Trophoblast cell (in vitro differentiated cells and primary cell): ENCODE measurements around the gene SPAG16.

ENCODE experiments used
- DNase-seq, 2 donors: peaks; one replicate each; pipeline ENCODE4 v3.0.0-alpha.2; 2016
- H2AFZ ChIP-seq: 2 replicates; pipeline ENCODE4 v1.6.1; 2013; ENCODE audit warnings: low read length, moderate library complexity, mild to moderate bottlenecking; ENCODE audit not compliant: insufficient read depth, poor library complexity
- H2AK5ac ChIP-seq: 2 replicates; pipeline ENCODE4 v1.6.1; 2013; ENCODE audit warnings: mild to moderate bottlenecking, low read length
- H2BK120ac ChIP-seq: 2 replicates; pipeline ENCODE4 v1.6.1; 2013; ENCODE audit warnings: low read length, mild to moderate bottlenecking, moderate library complexity; ENCODE audit not compliant: insufficient read depth, poor library complexity
- H2BK12ac ChIP-seq: 2 replicates; pipeline ENCODE4 v1.6.1; 2013; ENCODE audit warnings: mild to moderate bottlenecking, low read length, moderate library complexity
- H2BK5ac ChIP-seq: 2 replicates; pipeline ENCODE4 v1.6.1; 2013; ENCODE audit warnings: low read length, low read depth, moderate library complexity, mild to moderate bottlenecking; ENCODE audit not compliant: poor library complexity
- H3K14ac ChIP-seq: 2 replicates; pipeline ENCODE4 v1.6.1; 2013; ENCODE audit warnings: mild to moderate bottlenecking, low read length
- H3K18ac ChIP-seq: 2 replicates; pipeline ENCODE4 v1.6.1; 2013; ENCODE audit warnings: mild to moderate bottlenecking, low read length
- H3K23ac ChIP-seq: 2 replicates; pipeline ENCODE4 v1.6.1; 2013; ENCODE audit warnings: low read length
- H3K27ac ChIP-seq: 2 replicates; pipeline ENCODE4 v1.5.1; 2013; ENCODE audit warnings: low read depth, mild to moderate bottlenecking, inconsistent platforms, low read length, moderate library complexity
- H3K27me3 ChIP-seq: 2 replicates; pipeline ENCODE4 v1.6.1; 2013; ENCODE audit warnings: inconsistent platforms, mild to moderate bottlenecking, low read length, moderate library complexity; ENCODE audit not compliant: insufficient read depth
- H3K36me3 ChIP-seq, 2 experiments: 1 replicate in 1 of 2; 2 replicates in 1 of 2; pipeline ENCODE4 v1.6.1; 2013; ENCODE audit warnings: low read length in 2 of 2, mild to moderate bottlenecking in 2 of 2, moderate library complexity in 1 of 2; ENCODE audit not compliant: insufficient read depth in 2 of 2, control insufficient read depth in 1 of 2
- H3K4ac ChIP-seq: 2 replicates; pipeline ENCODE4 v1.6.1; 2013; ENCODE audit warnings: low read depth, mild to moderate bottlenecking, low read length, moderate library complexity
- H3K4me1 ChIP-seq, 2 experiments: 1 replicate in 1 of 2; 2 replicates in 1 of 2; pipeline ENCODE4 v1.6.1; 2013; ENCODE audit warnings: low read length in 2 of 2, mild to moderate bottlenecking in 2 of 2, moderate library complexity in 1 of 2; ENCODE audit not compliant: insufficient read depth in 2 of 2, control insufficient read depth in 1 of 2
- H3K4me2 ChIP-seq: 2 replicates; pipeline ENCODE4 v1.6.1; 2013; ENCODE audit warnings: inconsistent platforms, mild to moderate bottlenecking, low read length, moderate library complexity
- H3K4me3 ChIP-seq: 2 replicates; pipeline ENCODE4 v1.5.1; 2013; ENCODE audit warnings: mild to moderate bottlenecking, low read depth, low read length, inconsistent platforms
- H3K79me1 ChIP-seq: one replicate; pipeline ENCODE4 v1.6.1; 2013; ENCODE audit warnings: low read length
- H3K79me2 ChIP-seq: 2 replicates; pipeline ENCODE4 v1.6.1; 2013; ENCODE audit warnings: low read length, mild to moderate bottlenecking; ENCODE audit not compliant: control insufficient read depth, insufficient read depth, poor library complexity
- H3K9ac ChIP-seq: 2 replicates; pipeline ENCODE4 v1.6.1; 2013; ENCODE audit warnings: mild to moderate bottlenecking, low read length
- H3K9me3 ChIP-seq: 2 replicates; pipeline ENCODE4 v1.6.1; 2013; ENCODE audit warnings: low read depth, mild to moderate bottlenecking, control low read depth, inconsistent platforms, low read length; ENCODE audit not compliant: insufficient read depth
- H4K12ac ChIP-seq: 2 replicates; pipeline ENCODE4 v1.6.1; 2013; ENCODE audit warnings: low read depth, mild to moderate bottlenecking, low read length, moderate library complexity
- H4K8ac ChIP-seq: 2 replicates; pipeline ENCODE4 v1.6.1; 2013; ENCODE audit warnings: low read depth, mild to moderate bottlenecking, low read length, moderate library complexity
- H4K91ac ChIP-seq: one replicate; pipeline ENCODE4 v1.6.1; 2013; ENCODE audit warnings: low read depth, mild to moderate bottlenecking, low read length, moderate library complexity
- WGBS: extraction: QIAGEN DNeasy Blood & Tissue Kit; methylation state at CpG from one replicate; pipeline ENCODE4 v1.1.7; 2013; ENCODE audit warnings: missing lambda C conversion rate; ENCODE audit not compliant: insufficient read length, insufficient coverage; ENCODE audit errors: extremely low coverage; 5-methylcytosine and 5-hydroxymethylcytosine counted together

Gene SPAG16

DNA sequence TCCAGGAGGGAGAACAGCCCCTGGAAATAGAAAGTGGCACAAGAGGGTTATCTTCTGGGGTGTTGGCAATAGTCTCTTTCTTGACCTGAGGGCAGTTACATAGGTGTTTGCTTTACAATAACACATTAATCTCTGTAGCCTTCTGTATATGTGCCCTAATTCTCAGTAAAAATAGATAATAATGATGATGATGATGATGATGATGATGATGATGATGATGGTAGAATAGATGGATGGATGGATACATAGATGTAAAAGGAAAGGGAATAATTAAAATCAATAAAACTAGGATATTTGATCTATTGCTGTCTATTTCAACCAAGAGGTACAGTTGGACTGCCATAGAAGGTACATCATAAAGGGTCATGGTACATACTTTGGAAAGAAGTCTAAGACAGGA, 948.9 kb downstream of the SPAG16 start:
- no peak for DNase-seq
- Histone ChIP-seq H4K91ac (no peak overlapping the region), H3K9me3 (no peaks in the 10 kb centered on the region), H3K79me2 (no peaks in the 10 kb centered on the region), H2AFZ (no peak overlapping the region), H3K4ac (no peak overlapping the region), H3K18ac (no peak overlapping the region), H3K79me1 (no peaks in the 10 kb centered on the region), H3K9ac (no peak overlapping the region), H4K8ac (no peak overlapping the region), H4K12ac (no peak overlapping the region), H2AK5ac (no peak overlapping the region), H3K4me3 (no peak overlapping the region), H3K4me2 (no peak overlapping the region), H3K27ac (no peak overlapping the region), H3K36me3 (no peaks in the 10 kb centered on the region), H2BK5ac (no peak overlapping the region), H2BK120ac (no peak overlapping the region), H2BK12ac (no peak overlapping the region), H3K4me1 (no peaks in the 10 kb centered on the region), H3K23ac (no peak overlapping the region), H3K27me3 (no peaks in the 10 kb centered on the region), H3K14ac (no peak overlapping the region)

DNA sequence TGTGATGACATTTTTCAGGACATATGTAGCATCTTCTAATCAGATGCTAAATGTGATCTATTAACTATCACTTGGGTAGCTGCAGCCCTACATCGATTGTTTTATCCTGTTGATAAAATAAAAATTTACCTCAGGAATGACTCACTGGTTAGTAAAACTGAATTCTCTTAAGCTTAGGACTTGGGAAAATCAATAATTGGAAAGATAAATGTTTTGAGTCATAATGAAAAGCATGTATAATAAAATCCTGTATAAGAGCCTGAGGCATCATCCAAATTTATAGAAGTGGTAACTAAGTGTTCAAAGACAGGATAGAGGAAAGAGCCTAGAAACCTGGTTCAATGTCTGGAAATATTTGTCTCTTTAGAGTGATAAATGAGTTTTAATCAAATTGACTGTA, 958.5 kb downstream of the SPAG16 start:
- H3K4me1 ChIP-seq, result no peaks in the 10 kb centered on the region
- no peaks in the 10 kb centered on the region for H3K9me3 ChIP-seq
- whole genome bisulfite sequencing, result no CpG with 5 or more reads among the region's 1 CpG

DNA sequence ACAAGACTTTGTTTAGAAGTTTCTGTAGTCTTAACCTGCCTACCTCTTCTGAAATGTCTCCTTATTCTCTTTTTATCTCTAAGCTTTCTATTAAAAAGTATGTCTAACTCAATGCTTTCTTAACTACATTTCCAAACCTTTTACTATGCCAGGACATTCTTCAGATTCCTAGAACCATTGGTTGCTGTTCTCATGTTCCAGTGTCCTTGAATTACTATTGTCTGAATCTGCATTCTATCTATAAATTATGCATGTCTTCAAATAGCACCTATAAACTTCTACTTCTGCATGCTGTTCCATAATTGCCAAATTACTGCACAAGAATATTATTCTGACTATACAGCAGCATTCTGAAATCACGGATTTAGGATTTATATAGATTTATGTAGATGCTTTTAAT, 960.6 kb downstream of the SPAG16 start:
- H3K36me3 ChIP-seq, result no peaks in the 10 kb centered on the region
- no peak overlapping the region for H3K4me3 ChIP-seq
- no peak for DNase-seq
- no peak overlapping the region for H3K4me2 ChIP-seq
- H3K27me3 ChIP-seq, result no peaks in the 10 kb centered on the region
- no peaks in the 10 kb centered on the region for H3K9me3 ChIP-seq
- H3K18ac ChIP-seq, result no peak overlapping the region
- H2AFZ ChIP-seq, result no peak overlapping the region
- no peak overlapping the region for H2BK12ac ChIP-seq
- H2AK5ac ChIP-seq, result no peak overlapping the region
- no peak overlapping the region for H3K27ac ChIP-seq
- H4K91ac ChIP-seq, result no peak overlapping the region
- no peak overlapping the region for H4K12ac ChIP-seq
- no peak overlapping the region for H2BK120ac ChIP-seq
- no peak overlapping the region for H2BK5ac ChIP-seq
- no peaks in the 10 kb centered on the region for H3K79me1 ChIP-seq
- no peak overlapping the region for H3K14ac ChIP-seq
- no peaks in the 10 kb centered on the region for H3K4me1 ChIP-seq
- WGBS, result no CpG with 5 or more reads among the region's 1 CpG
- H3K9ac ChIP-seq, result no peak overlapping the region
- H3K23ac ChIP-seq, result no peak overlapping the region
- no peak overlapping the region for H4K8ac ChIP-seq
- no peaks in the 10 kb centered on the region for H3K79me2 ChIP-seq
- no peak overlapping the region for H3K4ac ChIP-seq

More for the DNA sequence above, 958.5 kb downstream of the SPAG16 start:
- H3K79me2 ChIP-seq, result no peaks in the 10 kb centered on the region
- no peaks in the 10 kb centered on the region for H3K27me3 ChIP-seq
- H3K18ac ChIP-seq, result no peak overlapping the region
- no peak overlapping the region for H3K14ac ChIP-seq
- H3K4ac ChIP-seq, result no peak overlapping the region
- H3K23ac ChIP-seq, result no peak overlapping the region
- no peak overlapping the region for H2BK5ac ChIP-seq
- no peak overlapping the region for H2AK5ac ChIP-seq
- no peak overlapping the region for H4K91ac ChIP-seq
- no peaks in the 10 kb centered on the region for H3K79me1 ChIP-seq
- no peak overlapping the region for H2BK12ac ChIP-seq
- no peak overlapping the region for H3K4me3 ChIP-seq
- no peak overlapping the region for H2AFZ ChIP-seq
- H4K8ac ChIP-seq, result no peak overlapping the region
- H3K4me2 ChIP-seq, result no peak overlapping the region
- no peaks in the 10 kb centered on the region for H3K36me3 ChIP-seq
- H3K9ac ChIP-seq, result no peak overlapping the region
- no peak for DNase-seq
- no peak overlapping the region for H4K12ac ChIP-seq
- no peak overlapping the region for H2BK120ac ChIP-seq
- no peak overlapping the region for H3K27ac ChIP-seq

DNA sequence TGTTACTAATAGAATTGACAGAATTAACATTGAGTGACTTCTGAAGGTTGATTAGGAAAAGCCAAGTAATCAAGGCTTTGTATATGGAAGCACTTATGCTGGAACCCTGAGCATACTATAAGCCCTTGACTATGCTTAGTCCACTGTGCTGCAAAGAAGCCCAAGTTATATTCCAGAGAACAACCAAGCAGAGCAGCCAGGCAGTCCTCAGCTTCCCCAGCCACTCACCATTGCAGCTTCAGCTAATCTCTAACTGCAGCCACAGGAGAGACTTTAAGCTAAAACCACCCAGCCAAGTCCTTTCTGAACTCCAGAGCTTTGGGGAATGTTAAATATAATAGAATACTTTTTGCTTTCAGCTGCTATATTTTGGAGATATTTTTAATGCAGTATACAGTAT, 962.2 kb downstream of the SPAG16 start:
- Histone ChIP-seq H2BK12ac (no peak overlapping the region), H2AK5ac (no peak overlapping the region), H3K9ac (no peak overlapping the region), H3K27ac (no peak overlapping the region), H3K36me3 (no peaks in the 10 kb centered on the region), H3K18ac (no peak overlapping the region), H4K12ac (no peak overlapping the region), H3K79me2 (no peaks in the 10 kb centered on the region), H3K79me1 (no peaks in the 10 kb centered on the region), H4K91ac (no peak overlapping the region), H3K4me1 (no peaks in the 10 kb centered on the region), H2AFZ (no peak overlapping the region), H3K14ac (no peak overlapping the region), H2BK5ac (no peak overlapping the region), H3K23ac (no peak overlapping the region), H3K9me3 (no peaks in the 10 kb centered on the region), H3K27me3 (no peaks in the 10 kb centered on the region), H3K4me3 (no peak overlapping the region), H2BK120ac (no peak overlapping the region), H4K8ac (no peak overlapping the region), H3K4ac (no peak overlapping the region), H3K4me2 (no peak overlapping the region)
- no peak for DNase-seq

DNA sequence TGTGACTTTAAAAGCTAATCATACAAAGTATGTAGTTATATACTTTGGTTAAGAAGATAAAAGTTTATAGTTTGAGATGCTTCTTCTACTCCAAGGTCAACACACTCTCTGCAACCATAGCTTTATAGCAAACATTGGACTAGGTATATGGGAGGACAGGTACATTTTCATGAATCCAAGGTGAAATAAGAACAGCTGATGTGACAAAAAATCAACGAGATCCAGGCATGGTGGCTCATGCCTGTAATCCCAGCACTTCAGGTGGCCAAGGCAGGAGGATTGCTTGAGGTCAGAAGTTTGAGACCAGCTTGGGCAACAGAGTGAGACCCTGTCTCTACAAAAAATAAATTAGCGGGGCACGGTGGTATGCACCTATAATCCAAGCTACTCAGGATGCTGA, 963.3 kb downstream of the SPAG16 start:
- no peak for DNase-seq
- no CpG with 5 or more reads among the region's 3 CpGs for WGBS
- no peak overlapping the region for H3K23ac ChIP-seq
- no peak overlapping the region for H3K27ac ChIP-seq
- H3K36me3 ChIP-seq, result no peaks in the 10 kb centered on the region
- H2AK5ac ChIP-seq, result no peak overlapping the region
- no peak overlapping the region for H2BK120ac ChIP-seq
- H3K4me1 ChIP-seq, result no peaks in the 10 kb centered on the region
- H3K4ac ChIP-seq, result no peak overlapping the region
- no peak overlapping the region for H4K12ac ChIP-seq
- no peak overlapping the region for H3K4me2 ChIP-seq
- no peak overlapping the region for H4K8ac ChIP-seq
- no peaks in the 10 kb centered on the region for H3K79me1 ChIP-seq
- no peaks in the 10 kb centered on the region for H3K79me2 ChIP-seq
- no peak overlapping the region for H4K91ac ChIP-seq
- H3K4me3 ChIP-seq, result no peak overlapping the region
- H3K18ac ChIP-seq, result no peak overlapping the region
- no peak overlapping the region for H2AFZ ChIP-seq
- H3K9me3 ChIP-seq, result no peaks in the 10 kb centered on the region
- no peak overlapping the region for H3K9ac ChIP-seq
- H3K27me3 ChIP-seq, result no peaks in the 10 kb centered on the region
- H2BK12ac ChIP-seq, result no peak overlapping the region
- no peak overlapping the region for H2BK5ac ChIP-seq
- no peak overlapping the region for H3K14ac ChIP-seq
